GM12892 (cell line): ENCODE data around the gene VPS39.

Experiments used
- DNase-seq: peaks from one replicate; pipeline ENCODE4 v3.0.0; 2011; ENCODE audit not compliant: insufficient read length
- FAIRE-seq: peaks from 2 replicates; lab custom pipeline; 2011; peaks lifted over from hg19 to GRCh38; lab: Jason Lieb, UNC
- POLR2A ChIP-seq: IDR thresholded peaks from 2 replicates; pipeline ENCODE4 v1.6.1; 2011; ENCODE audit warnings: low read depth, low read length, control low read depth
- POLR2AphosphoS5 ChIP-seq: IDR thresholded peaks from 2 replicates; pipeline ENCODE4 v1.6.1; 2011; ENCODE audit warnings: low read depth, low read length, control low read depth
- TAF1 ChIP-seq: IDR thresholded peaks from 2 replicates; pipeline ENCODE4 v1.6.1; 2011; ENCODE audit warnings: low read depth, mild to moderate bottlenecking, control low read depth, low read length, borderline replicate concordance

VPS39 gene

DNA sequence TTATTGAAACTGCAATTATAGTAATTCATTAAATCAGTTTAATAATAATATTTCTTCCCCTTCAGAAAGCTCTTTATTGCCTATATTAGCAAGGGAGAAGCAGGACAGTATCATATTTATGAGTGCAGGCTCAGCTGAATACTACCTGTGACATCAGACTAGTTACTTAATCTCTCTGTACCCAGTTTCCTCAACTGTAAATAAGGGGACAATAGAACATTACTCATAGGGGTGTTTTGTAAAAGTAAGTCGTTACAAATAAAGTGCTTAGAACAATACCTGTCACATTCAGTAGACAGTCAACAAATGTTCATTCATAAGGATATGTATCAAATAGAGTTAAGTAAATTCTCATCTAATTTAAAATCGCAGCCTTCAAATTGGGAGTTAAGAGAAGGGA, 12.1 kb upstream of the VPS39 start:
- TF ChIP-seq POLR2A (no peak), TAF1 (no peak), POLR2AphosphoS5 (no peak)
- DNase-seq, result no peak
- FAIRE-seq, result peak; percentile 67

DNA sequence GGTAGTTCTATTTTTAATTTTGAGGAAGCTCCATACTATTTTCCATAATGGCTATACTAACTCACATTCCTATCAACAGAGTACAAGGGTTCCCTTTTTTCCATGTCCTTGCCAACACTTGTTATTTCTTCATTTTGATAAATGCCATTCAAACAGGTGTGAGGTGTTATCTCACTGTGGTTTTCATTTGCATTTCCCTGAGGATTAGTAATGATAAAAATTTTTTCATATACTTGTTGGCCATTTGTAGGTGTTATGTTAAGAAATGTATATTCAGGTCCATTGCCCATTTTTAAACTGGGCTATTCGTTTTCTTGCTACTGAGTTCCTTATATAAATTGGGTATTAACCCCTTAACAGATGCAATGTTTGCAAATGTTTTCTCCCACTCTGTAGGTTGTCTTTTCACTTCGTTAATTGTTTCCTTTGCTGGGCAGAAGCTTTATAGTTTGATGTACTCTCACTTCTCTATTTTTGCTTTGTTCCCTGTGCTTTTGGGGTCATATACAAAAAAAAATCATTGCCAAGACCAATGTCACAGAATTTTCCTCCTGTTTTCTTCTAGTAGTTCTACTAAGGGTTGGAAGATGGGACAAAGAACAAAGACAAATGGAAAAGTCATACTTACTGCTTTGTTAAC, 11.0 kb upstream of the VPS39 start:
- TF ChIP-seq TAF1, result no peak
- no peak for TF ChIP-seq POLR2AphosphoS5
- no peak for DNase-seq

DNA sequence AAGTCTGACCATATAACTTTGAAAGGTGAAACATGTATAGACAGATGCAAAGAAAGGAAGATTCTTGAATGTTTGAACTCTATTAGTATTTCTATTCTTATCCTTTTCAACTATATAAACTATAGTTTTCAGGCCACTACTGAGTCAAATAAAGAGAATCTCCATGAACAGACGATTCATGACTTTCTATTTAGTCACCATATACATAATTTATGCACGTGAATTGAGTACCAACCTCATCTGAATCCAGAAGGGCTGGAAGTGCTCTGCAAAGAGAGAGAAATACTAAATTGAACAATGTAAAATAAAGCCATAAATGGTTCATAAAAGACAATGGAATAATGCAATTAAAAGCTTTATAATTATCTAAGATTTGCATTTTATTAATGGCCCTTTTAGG, 9.5 kb upstream of the VPS39 start:
- no peak for FAIRE-seq
- DNase-seq, result no peak
- TF ChIP-seq POLR2AphosphoS5 (no peak), TAF1 (no peak), POLR2A (no peak)

More for the DNA sequence above, 11.0 kb upstream of the VPS39 start:
- FAIRE-seq, result no peak

DNA sequence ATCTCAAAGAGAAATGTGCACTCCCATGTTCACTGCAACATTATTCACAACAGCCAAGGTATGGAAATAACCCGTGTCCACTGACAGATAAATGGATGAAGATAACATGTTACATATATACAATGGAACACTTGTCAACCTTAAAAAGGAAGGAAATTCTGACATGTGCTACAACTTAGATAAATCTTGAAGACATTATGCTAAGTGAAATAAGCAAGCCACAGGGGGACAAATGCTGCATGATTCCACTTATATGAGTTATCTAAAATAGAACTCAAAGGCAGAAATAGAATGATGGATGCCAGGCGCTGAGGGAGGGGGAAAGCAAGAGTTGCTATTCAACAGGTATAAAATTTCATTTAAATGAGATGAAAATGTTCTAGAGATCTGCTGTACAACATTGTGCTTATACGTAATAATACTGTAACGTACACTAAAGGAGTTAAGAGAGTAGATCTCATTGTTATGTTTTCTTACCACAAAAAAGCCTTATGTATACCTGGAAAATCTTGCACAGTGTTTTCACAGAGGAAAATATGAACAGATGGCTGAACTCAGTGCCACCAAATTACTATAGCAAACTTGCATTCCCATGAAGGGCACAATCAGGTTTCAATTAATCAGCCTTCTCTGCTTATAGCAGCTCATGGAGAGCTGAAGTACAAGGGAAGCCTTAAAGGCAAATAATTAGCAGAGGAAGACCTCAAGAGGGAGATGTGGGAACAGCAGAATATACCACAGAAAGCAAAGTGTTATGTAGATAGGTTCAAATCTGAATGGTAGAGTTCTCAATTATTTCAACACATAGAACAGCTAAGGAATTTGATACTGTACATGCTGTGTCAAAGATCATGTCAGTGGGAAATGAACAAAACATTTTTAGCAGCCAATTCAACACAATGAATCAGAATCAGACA, 8.1 kb upstream of the VPS39 start:
- DNase-seq (no peak), FAIRE-seq (peak; percentile 44)
- TF ChIP-seq POLR2A, result no peak
- no peak for TF ChIP-seq TAF1
- TF ChIP-seq POLR2AphosphoS5, result no peak

DNA sequence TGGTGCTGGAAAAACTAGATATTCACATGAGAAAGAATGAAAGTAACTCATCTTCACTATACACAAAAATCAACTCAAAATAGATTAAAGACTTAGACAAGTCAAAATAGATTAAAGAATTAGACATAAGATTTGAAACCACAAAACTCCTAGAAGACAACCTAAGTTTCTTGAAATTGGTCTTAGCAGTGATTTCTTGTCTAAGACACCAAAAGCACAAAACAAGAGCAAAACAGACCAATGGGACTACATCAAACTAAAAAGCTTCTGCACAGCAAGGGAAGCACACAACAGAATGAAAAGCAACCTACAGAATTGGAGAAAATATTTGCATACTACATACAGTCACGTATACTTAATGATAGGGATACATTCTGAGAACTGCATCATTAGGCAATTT, 6.5 kb upstream of the VPS39 start:
- TF ChIP-seq POLR2A, result no peak
- no peak for TF ChIP-seq TAF1
- TF ChIP-seq POLR2AphosphoS5, result no peak
- FAIRE-seq (no peak), DNase-seq (no peak)

DNA sequence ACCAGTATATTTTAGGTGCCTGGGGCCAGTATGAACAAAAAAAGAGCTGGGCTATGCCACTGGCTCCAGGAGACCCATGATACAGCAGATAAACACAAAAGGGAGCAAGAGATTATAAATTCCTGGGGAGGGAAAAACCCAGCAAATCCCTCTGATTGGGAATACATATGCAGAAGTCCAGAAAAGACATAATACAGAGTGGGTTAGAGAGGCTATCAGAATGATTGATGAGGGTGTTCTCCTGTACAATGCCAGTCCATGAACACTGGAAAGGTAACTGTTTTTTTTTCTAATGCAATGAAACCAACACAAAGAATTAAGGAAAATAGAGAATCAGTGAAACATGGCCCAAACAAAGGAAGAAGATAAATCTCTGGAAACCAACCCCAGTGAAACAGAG, 5.4 kb upstream of the VPS39 start:
- no peak for DNase-seq
- FAIRE-seq, result no peak
- TF ChIP-seq POLR2AphosphoS5, result no peak
- TF ChIP-seq TAF1, result no peak
- TF ChIP-seq POLR2A, result no peak

DNA sequence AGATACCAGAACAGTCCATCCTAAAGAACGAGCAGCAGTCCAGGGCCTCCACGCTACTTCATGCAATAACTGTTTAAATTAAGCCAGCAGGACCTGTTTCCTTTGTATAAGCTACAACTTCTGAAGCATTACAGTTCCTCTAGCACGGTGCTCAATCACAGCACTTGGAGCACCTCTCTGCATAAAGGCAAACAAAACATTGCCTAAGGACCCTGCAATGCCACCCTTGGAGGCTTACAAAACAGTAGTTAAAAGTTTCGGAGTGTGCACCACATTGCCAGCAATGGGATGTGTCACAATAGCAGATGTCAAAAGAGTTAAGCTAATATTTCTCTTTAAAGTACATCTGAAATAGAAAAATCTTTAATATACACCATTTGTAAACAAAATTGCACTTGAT, 2.6 kb upstream of the VPS39 start:
- FAIRE-seq (no peak), DNase-seq (no peak)
- TF ChIP-seq TAF1 (no peak), POLR2A (no peak), POLR2AphosphoS5 (no peak)

DNA sequence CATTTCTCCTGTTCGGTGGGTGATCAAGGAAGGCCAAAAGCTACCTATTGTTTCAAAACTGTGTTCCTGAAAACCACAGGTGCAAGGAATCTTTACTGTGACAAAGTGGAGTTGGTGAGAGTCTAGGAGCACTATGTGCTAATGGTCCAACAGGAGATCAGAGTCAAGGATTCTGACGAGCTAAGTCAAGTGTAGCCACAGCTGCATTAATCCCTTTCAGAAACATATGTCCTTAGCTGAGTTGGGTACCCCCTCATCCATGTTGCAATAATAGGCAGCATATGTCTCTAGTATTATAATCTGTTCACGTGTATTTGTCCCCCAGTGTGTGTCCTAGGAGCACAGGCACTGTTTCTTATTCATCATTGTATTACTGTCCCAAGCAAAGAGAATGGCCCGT, 1.7 kb downstream of the VPS39 start:
- DNase-seq (no peak), FAIRE-seq (no peak)
- TF ChIP-seq TAF1, result no peak
- TF ChIP-seq POLR2AphosphoS5, result no peak
- no peak for TF ChIP-seq POLR2A

DNA sequence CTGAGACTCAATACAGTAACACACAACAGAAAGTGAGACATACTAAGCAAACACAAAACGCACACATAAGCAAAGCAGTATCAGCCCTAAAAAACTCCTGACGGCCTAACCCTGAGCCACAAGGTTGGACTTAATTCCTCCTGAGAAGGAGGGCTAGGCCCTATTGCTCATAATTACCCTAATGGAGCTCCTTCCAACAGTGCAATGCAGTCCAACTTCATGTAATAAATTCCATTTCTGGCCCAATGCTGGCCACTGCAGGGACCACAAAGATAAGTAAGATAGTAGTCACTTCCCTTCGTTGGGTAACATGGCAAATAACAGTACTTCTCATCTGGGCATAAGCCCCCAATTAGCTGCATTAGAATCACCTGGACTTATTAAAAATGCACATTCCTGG, 4.2 kb downstream of the VPS39 start:
- DNase-seq (no peak), FAIRE-seq (no peak)
- TF ChIP-seq POLR2AphosphoS5 (no peak), POLR2A (no peak), TAF1 (no peak)

DNA sequence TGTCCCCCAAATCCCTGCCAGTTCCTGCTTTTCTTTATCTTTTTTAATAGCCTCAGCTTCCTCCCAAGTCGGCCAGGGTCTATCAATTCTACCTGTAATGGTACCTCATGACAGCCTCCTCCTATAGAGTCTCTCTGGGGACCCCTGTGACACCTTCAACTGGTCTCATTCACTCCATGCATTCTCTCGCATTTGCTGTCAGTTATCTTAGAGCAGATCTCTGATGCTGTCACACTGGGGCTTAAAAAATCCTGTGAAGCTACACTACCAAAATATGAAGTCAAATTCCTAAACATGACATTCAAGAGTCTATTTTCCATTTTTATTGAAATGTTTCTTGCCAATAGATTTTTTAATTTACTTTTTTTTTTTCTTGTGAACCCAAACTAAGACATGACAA, 5.5 kb downstream of the VPS39 start:
- no peak for FAIRE-seq
- TF ChIP-seq POLR2AphosphoS5 (no peak), POLR2A (no peak), TAF1 (no peak)
- no peak for DNase-seq

DNA sequence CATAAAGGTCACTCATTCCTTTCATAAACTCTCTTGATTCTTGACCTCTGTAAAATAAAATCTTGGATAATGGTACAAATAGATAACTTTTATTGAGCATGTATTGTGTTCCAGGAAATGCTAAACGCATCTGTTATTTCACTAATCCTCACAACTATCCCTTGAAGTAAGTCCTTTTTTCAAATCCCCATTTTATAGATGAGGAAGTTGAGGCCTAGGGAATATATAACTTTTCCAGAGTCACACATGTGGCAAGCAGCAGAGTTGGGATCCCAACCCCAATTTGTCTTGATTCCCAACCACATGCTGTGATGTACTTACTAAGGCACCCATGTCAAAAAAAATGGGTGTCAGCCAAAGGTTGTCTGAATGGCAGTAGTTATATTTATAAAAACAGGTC, 6.3 kb downstream of the VPS39 start:
- DNase-seq (no peak), FAIRE-seq (no peak)
- TF ChIP-seq POLR2AphosphoS5, result no peak
- TF ChIP-seq POLR2A, result no peak
- no peak for TF ChIP-seq TAF1

DNA sequence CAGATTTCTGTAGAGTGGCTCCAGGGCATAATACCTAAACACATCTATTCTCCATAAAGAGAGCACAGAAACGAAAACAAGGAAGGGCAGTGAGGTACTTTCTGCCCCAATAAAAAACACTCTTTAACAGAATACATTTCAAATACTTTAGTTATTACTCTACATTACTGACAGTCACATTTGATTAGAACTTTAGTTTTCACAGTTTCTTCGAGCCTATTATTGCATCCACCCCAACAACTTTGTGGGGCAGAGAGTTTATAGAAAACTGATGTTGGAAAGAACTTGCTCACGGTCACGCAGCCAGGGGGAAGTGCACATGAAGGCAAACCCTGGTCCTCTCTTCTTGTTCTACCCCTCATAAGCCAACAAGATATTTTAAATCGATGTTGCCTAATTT, 9.0 kb downstream of the VPS39 start:
- FAIRE-seq (no peak), DNase-seq (no peak)
- TF ChIP-seq POLR2AphosphoS5 (no peak), TAF1 (no peak), POLR2A (no peak)

DNA sequence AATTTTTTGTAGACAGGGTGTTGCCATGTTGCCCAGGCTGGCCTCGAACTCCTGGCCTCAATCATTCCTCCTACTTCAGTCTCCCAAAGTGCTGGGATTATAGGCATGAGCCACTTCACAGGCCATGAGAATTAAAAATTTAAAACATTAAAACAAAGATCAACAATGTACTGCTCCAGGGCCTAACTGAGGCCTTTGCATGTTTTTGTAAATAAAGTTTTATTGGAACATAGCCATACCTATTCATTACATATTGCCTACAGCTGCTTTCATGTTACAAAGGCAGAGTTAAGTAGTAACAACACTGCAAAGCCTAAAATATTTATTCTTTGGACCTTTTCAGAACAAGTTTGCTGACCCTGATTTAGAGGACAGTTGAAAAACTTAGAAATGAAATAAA, 9.6 kb downstream of the VPS39 start:
- DNase-seq, result no peak
- TF ChIP-seq POLR2AphosphoS5, result no peak
- FAIRE-seq, result no peak

DNA sequence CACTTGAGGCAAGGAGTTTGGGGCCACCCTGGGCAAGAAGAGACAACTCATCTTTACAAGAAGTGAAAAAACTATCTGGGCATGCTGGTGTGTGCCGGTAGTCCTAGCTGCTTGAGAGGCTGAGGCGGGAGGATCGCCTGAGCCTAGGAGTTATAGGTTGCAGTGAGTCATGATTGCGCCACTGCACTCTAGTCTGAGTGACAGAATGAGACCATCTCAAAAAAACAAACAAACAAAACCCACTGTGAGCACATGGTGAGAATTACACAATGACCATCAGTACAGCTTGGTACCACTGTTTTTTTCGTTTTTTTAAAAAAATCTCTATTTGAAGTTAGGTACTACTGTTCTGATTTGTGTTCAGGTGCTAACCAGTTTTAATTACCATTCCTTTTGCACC, 13.6 kb downstream of the VPS39 start:
- no peak for TF ChIP-seq TAF1
- TF ChIP-seq POLR2AphosphoS5, result no peak
- TF ChIP-seq POLR2A, result no peak
- DNase-seq, result no peak
- no peak for FAIRE-seq
